T-cell (primary cell): Measurements from ENCODE around the gene SLC38A6. TPM values are rescaled to one million over a fixed set of nuclear protein-coding genes. Genes with fewer than 3 reads are reported as not detected.
A peak's percentile ranks its signal among the peaks of the same experiment; 100 is the strongest.

Experiments
- ATAC-seq, 4 experiments: fragments of 200-7000 bp in 3 of 4; fragments of 150-1000 bp in 1 of 4; cut with Tn5 transposase; replicated peaks in 1 of 4; 1 replicate in 3 of 4; 2 replicates in 1 of 4; pipeline ENCODE4 v1.10.0; 2021; ENCODE audit warnings: moderate library complexity in 3 of 4, mild to moderate bottlenecking in 2 of 4, moderate number of reproducible peaks in 1 of 4
- CTCF ChIA-PET, 2 donors: fragments of 300-600 bp; sonication (Branson Sonifier 250); formaldehyde crosslinking; loops; one replicate each; lab custom pipeline; 2022; ENCODE audit warnings: antibody characterized with exemption in 2 of 2; lab: Charles Lee
- POLR2A ChIA-PET, 2 donors: fragments of 300-600 bp; sonication (Branson Sonifier 250); formaldehyde crosslinking; loops; one replicate each; lab custom pipeline; 2022; ENCODE audit warnings: antibody characterized with exemption in 2 of 2; lab: Charles Lee
- DNase-seq, 35 experiments: peaks; one replicate each; pipeline versions ENCODE4 v3.0.0 to v3.0.0-alpha.2; 2013 to 2023
- H3K27ac ChIP-seq: one replicate; pipeline ENCODE4 v1.5.1; 2013; ENCODE audit warnings: low read length
- H3K27me3 ChIP-seq, 2 experiments: replicated peaks in 1 of 2; 1 replicate in 1 of 2; 2 replicates in 1 of 2; pipeline versions ENCODE4 v1.6.1 to v1.7.0; 2013; ENCODE audit warnings: low read length in 1 of 2, mixed read lengths in 1 of 2; ENCODE audit not compliant: control insufficient read depth in 2 of 2, insufficient read depth in 2 of 2; ENCODE audit errors: extremely low read depth in 1 of 2
- H3K36me3 ChIP-seq, 2 donors: 1 replicate in 1 of 2; 2 replicates in 1 of 2; pipeline versions ENCODE4 v1.6.1 to v1.7.0; 2013; ENCODE audit warnings: low read length in 1 of 2; ENCODE audit not compliant: control insufficient read depth in 2 of 2, insufficient read depth in 1 of 2; ENCODE audit errors: extremely low read depth in 1 of 2
- H3K4me1 ChIP-seq, 2 experiments: 1 replicate in 1 of 2; 2 replicates in 1 of 2; pipeline versions ENCODE4 v1.6.1 to v1.7.0; 2013; ENCODE audit warnings: low read length in 2 of 2, mixed read lengths in 1 of 2; ENCODE audit not compliant: insufficient read depth in 2 of 2, control insufficient read depth in 1 of 2; ENCODE audit errors: extremely low read depth in 1 of 2
- H3K4me3 ChIP-seq, 2 donors: 1 replicate in 1 of 2; 2 replicates in 1 of 2; pipeline versions ENCODE4 v1.5.1 to v1.7.0; 2013; ENCODE audit warnings: mild to moderate bottlenecking in 2 of 2, low read length in 1 of 2, moderate library complexity in 1 of 2; ENCODE audit not compliant: control insufficient read depth in 1 of 2; ENCODE audit errors: extremely low read depth in 1 of 2
- H3K9me3 ChIP-seq: 2 replicates; pipeline ENCODE4 v1.7.0; 2013
- H3K27ac Mint-ChIP-seq, 2 donors: one replicate each; pipeline ENCODE4 v1.8.0; 2020 to 2021; ENCODE audit warnings: mild to moderate bottlenecking in 2 of 2, mixed read lengths in 2 of 2
- H3K27me3 Mint-ChIP-seq, 2 donors: one replicate each; pipeline ENCODE4 v1.8.0; 2021 to 2022; ENCODE audit warnings: mixed read lengths in 2 of 2
- H3K36me3 Mint-ChIP-seq: one replicate; pipeline ENCODE4 v1.8.0; 2021; ENCODE audit warnings: mixed read lengths
- H3K4me1 Mint-ChIP-seq, 3 donors: one replicate each; pipeline ENCODE4 v1.8.0; 2020 to 2022; ENCODE audit warnings: mixed read lengths in 3 of 3, mild to moderate bottlenecking in 1 of 3
- H3K4me3 Mint-ChIP-seq, 3 donors: one replicate each; pipeline ENCODE4 v1.8.0; 2020 to 2022; ENCODE audit warnings: mild to moderate bottlenecking in 3 of 3, mixed read lengths in 3 of 3, moderate library complexity in 3 of 3
- H3K9me3 Mint-ChIP-seq, 3 donors: one replicate each; pipeline ENCODE4 v1.8.0; 2020 to 2022; ENCODE audit warnings: mixed read lengths in 3 of 3
- WGBS: methylation state at CpG from one replicate; pipeline ENCODE4 v1.1.5; 2013; ENCODE audit warnings: missing lambda C conversion rate; ENCODE audit not compliant: insufficient coverage; 5-methylcytosine and 5-hydroxymethylcytosine counted together
- total RNA-seq, 35 experiments: library from RNA in 6 of 35; stranded (reverse) in 6 of 35; fragments of 120-200 nt in 1 of 35; gene quantifications; one replicate each; pipeline versions ENCODE4 v1.2.1 to v1.2.4 and lab custom pipeline; 2013 to 2026

SLC38A6 gene
- total RNA-seq, 5 donors from 2014 or later (not counting 1 experiment from before 2014, with no cell fraction given): 11.1 to 20.3 (median 14.2) TPM

DNA sequence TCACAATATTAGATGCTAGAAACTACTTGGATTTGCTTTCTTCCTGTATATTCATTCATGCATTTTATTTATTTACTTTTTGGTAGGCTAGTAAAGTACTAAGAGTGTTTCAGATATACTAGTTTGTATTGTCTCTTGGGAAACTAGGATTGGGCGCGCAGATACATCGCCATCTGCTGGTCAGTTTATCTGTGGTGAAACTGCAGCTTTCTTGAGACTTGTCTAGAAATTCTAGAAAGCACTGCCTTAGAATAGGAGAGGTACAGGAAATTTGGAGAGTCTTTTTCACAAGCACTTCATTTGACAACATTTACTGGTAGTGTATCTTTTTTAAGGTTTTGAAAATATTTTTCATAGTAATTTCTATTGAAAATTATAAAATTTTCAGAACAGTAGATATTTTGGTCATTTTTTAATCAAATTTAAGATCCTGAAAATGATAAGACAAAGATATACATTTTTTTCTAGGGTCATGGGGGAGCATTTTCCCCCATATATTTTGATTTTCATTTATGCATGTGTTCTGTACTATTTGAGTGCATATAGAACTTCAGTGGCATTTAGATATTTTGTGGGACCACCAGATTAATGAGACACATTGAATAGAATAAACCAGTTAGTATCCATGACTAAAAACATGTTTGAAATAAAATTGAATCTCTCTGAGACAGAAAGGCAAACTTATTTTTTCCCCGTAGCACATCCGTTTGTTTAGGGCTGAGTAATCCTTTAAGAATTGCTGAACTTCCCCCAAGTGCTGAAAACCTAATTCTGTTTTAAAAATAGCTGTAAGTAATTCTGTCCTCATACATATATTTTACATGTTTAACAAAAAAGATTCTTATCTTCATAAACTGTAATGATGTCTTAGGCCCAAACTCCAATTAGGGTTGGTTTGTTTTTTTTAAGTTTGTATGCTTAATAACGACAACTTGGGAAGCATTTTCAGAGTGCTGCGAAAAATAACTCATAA, 44.5 kb downstream of the SLC38A6 start:
- Mint-ChIP-seq H3K4me1 (no peaks in the 10 kb centered on the region), H3K27me3 (no peaks in the 10 kb centered on the region), H3K36me3 (peaks cover under 1% of the 10 kb centered on the region), H3K4me3 (no peak overlapping the region), H3K9me3 (no peaks in the 10 kb centered on the region), H3K27ac (no peak overlapping the region)
- ChIA-PET CTCF (interaction anchor here (0.5 to 3.3 kb wide), 7 partner anchors 14 to 831 kb away, joined by 3 to 19 read pairs (median 4); no protein-coding TSS in a partner anchor), POLR2A (no interaction called here)
- no peaks in the 10 kb centered on the region for H3K36me3 ChIP-seq
- no peak overlapping the region for H3K27ac ChIP-seq
- no peak overlapping the region for H3K4me3 ChIP-seq
- ATAC-seq (no peak), DNase-seq (peak in 32 of 35 experiments; percentile 4 to 75 (median 32))
- WGBS: no CpG with 5 or more reads among the region's 7 CpGs
- H3K4me1 ChIP-seq: no peaks in the 10 kb centered on the region
- no peaks in the 10 kb centered on the region for H3K27me3 ChIP-seq
- no peaks in the 10 kb centered on the region for H3K9me3 ChIP-seq

DNA sequence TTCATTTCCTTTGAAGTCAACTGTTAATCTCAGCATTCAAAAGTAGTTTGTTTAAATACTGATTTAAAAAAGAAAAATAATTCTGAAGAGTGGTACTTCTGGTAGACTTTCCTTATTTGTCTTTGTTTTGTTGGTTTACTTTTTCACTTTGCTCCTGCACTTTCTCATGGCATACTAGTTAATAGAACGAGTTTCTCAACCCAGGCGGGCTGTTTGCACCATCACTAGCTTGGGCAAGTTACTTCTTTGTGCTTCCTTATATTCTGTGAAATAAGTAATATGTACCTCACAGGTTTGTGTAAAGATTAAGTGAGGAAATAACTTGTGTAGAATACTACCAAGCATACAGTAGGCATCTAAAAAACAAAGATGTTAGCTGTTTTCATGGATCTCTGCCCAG, 45.5 kb downstream of the SLC38A6 start:
- Mint-ChIP-seq H3K27ac (no peak overlapping the region), H3K36me3 (peaks cover 4% of the 10 kb centered on the region), H3K9me3 (no peaks in the 10 kb centered on the region), H3K27me3 (no peaks in the 10 kb centered on the region), H3K4me3 (no peak overlapping the region), H3K4me1 (no peaks in the 10 kb centered on the region)
- H3K27ac ChIP-seq: no peak overlapping the region
- no peaks in the 10 kb centered on the region for H3K36me3 ChIP-seq
- no peaks in the 10 kb centered on the region for H3K27me3 ChIP-seq
- H3K9me3 ChIP-seq: no peaks in the 10 kb centered on the region
- H3K4me1 ChIP-seq: no peaks in the 10 kb centered on the region
- ATAC-seq (no peak), DNase-seq (no peak)
- ChIA-PET CTCF (interaction anchor here (0.7 to 3.3 kb wide), 6 partner anchors 12 to 405 kb away, joined by 3 to 19 read pairs (median 4); no protein-coding TSS in a partner anchor), POLR2A (no interaction called here)
- H3K4me3 ChIP-seq: no peak overlapping the region
- no CpG with 5 or more reads among the region's 2 CpGs for WGBS

DNA sequence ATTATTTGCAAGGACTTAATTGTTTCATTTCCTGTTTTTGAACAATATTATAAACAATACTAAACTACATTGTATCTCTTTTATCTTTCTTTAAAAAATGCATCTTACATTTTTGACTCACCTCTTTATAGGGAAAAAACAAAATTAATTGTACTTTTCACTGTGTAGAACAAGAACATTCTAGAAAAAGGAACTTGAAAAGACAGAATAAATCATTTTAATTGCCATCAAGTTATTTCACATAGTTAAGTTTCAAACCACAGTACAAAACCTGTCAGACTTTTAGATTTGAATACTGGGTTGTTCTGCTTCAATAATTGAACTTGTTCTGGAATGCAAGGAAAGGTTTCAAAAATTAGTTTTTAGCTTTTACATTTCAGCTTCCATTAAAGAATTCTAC, 50.0 kb downstream of the SLC38A6 start:
- ChIA-PET CTCF (interaction anchor here in 1 of 2 donors (1.1 to 1.6 kb wide), 2 partner anchors 406 to 1835 kb away, joined by 3 to 5 read pairs; no protein-coding TSS in a partner anchor), POLR2A (interaction anchor here in 1 of 2 donors (0.6 kb wide), 1 partner anchor 1568 kb away, joined by 3 read pairs; no protein-coding TSS in a partner anchor)
- H3K27me3 Mint-ChIP-seq: no peaks in the 10 kb centered on the region
- DNase-seq: no peak
- H3K36me3 Mint-ChIP-seq: peaks cover 15% of the 10 kb centered on the region
- Histone ChIP-seq H3K4me1 (no peaks in the 10 kb centered on the region), H3K36me3 (no peaks in the 10 kb centered on the region), H3K27me3 (no peaks in the 10 kb centered on the region), H3K27ac (no peak overlapping the region), H3K4me3 (no peak overlapping the region), H3K9me3 (no peaks in the 10 kb centered on the region)
- H3K4me1 Mint-ChIP-seq: peaks cover 5 to 8% (median 5%) of the 10 kb centered on the region in 3 donors
- no peak for ATAC-seq
- no peak overlapping the region for H3K27ac Mint-ChIP-seq
- H3K4me3 Mint-ChIP-seq: no peak overlapping the region
- no peaks in the 10 kb centered on the region for H3K9me3 Mint-ChIP-seq

DNA sequence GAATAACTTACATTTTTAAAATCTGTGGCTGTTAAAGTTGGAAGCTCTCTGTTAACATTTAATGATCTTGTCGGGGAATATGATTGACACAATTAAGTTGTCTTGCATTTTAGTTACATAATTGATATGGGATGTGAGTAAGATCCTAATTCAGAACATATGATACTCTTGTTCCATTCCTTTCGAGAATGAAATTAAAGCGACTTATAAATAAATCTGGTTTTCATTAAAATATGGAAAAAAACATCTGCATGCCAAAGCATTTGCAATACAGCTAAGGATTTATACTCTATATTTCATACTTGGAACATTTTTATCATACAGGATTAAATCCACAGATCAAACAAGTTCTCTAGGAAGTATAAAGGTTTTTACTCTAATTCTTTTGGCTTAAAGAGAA, 52.0 kb downstream of the SLC38A6 start:
- DNase-seq (no peak), ATAC-seq (no peak)
- peaks cover 5 to 8% (median 5%) of the 10 kb centered on the region in 3 donors for H3K4me1 Mint-ChIP-seq
- H3K36me3 Mint-ChIP-seq: peaks cover 15% of the 10 kb centered on the region
- H3K27ac ChIP-seq: no peak overlapping the region
- no peak overlapping the region for H3K27ac Mint-ChIP-seq
- no peaks in the 10 kb centered on the region for H3K9me3 Mint-ChIP-seq
- no peaks in the 10 kb centered on the region for H3K27me3 ChIP-seq
- H3K27me3 Mint-ChIP-seq: no peaks in the 10 kb centered on the region
- no peaks in the 10 kb centered on the region for H3K36me3 ChIP-seq
- no peaks in the 10 kb centered on the region for H3K4me1 ChIP-seq
- H3K4me3 ChIP-seq: no peak overlapping the region
- CTCF ChIA-PET: no interaction called here
- POLR2A ChIA-PET: no interaction called here
- WGBS: no CpG with 5 or more reads among the region's 3 CpGs
- no peaks in the 10 kb centered on the region for H3K9me3 ChIP-seq
- H3K4me3 Mint-ChIP-seq: no peak overlapping the region

DNA sequence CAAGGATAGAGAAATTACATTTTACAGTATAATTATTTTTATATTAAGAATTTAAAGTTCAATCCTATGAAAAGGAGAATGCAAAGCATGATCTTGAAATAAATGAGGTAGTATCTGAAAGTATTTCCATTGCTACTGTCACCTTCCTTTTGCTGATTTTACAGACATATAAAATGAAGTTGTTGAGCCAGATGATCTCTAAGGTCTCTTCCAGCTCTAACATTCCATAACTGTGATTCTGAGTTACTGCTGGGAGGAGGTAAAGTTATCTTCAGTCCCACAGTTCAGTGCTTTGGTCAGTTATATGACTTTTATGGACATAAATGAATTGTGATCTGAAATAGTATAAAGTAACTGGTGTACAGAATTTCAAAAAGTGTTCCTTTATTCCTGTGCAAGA, 52.8 kb downstream of the SLC38A6 start:
- no peak overlapping the region for H3K27ac ChIP-seq
- H3K36me3 ChIP-seq: no peaks in the 10 kb centered on the region
- Mint-ChIP-seq H3K4me3 (no peak overlapping the region), H3K4me1 (peaks cover 5 to 8% (median 5%) of the 10 kb centered on the region in 3 donors), H3K27ac (no peak overlapping the region), H3K9me3 (no peaks in the 10 kb centered on the region), H3K36me3 (peaks cover 15% of the 10 kb centered on the region), H3K27me3 (no peaks in the 10 kb centered on the region)
- DNase-seq: no peak
- H3K4me1 ChIP-seq: no peaks in the 10 kb centered on the region
- ChIA-PET POLR2A (no interaction called here), CTCF (no interaction called here)
- H3K4me3 ChIP-seq: no peak overlapping the region
- no peak for ATAC-seq
- no peaks in the 10 kb centered on the region for H3K9me3 ChIP-seq
- no peaks in the 10 kb centered on the region for H3K27me3 ChIP-seq

DNA sequence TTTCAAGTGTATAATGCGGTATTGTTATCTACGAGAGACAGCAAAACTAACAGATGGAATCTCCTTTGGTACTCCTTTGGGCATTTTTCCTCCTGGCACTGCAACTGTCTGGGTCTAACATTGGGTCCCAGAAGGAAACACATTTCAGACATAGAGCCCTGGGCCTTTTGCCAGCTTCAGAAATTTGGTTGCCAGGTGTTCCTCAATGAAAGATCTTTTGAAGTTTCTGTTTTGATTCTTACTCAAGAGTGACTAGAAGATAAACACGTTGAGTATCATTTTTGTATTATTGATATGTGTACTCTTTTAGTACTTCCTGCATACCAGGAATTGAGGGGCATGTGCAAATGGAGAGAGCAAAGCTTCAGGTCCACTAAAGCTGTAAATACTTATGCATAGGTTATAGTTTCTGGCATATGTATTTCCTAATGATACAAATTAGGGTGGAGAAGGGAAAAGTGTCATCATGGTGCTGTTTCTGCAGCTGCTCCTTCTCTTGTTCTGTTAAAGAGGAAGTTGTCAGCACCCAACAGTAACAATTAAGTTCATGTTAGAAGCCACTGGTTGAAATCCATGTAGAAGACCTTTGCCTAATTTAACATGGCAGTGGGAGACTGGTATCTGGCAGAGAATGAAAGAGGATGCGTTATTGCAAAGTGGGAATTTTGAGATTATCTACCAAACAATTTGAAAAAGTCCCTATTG, 53.5 kb downstream of the SLC38A6 start:
- no peaks in the 10 kb centered on the region for H3K4me1 ChIP-seq
- no peak for DNase-seq
- ATAC-seq: no peak
- Mint-ChIP-seq H3K36me3 (peaks cover 15% of the 10 kb centered on the region), H3K9me3 (no peaks in the 10 kb centered on the region), H3K4me3 (no peak overlapping the region), H3K27ac (no peak overlapping the region), H3K27me3 (no peaks in the 10 kb centered on the region), H3K4me1 (peaks cover 5 to 8% (median 5%) of the 10 kb centered on the region in 3 donors)
- H3K27me3 ChIP-seq: no peaks in the 10 kb centered on the region
- no peaks in the 10 kb centered on the region for H3K36me3 ChIP-seq
- no peak overlapping the region for H3K27ac ChIP-seq
- ChIA-PET CTCF (no interaction called here), POLR2A (no interaction called here)
- no peak overlapping the region for H3K4me3 ChIP-seq
- no peaks in the 10 kb centered on the region for H3K9me3 ChIP-seq
- 67% methylated on average over 3 of the region's 4 CpGs for WGBS
